C4-2B (cell line): ENCODE results near the gene ARHGAP26.

Source experiments
- H3K27ac ChIP-seq: fragments of 450-650 bp; 2 replicates; pipeline ENCODE4 v1.5.1; 2017
- ZFX ChIP-seq: fragments of 450-650 bp; IDR thresholded peaks from 2 replicates; pipeline ENCODE4 v1.6.1; 2017
- TF ChIP-seq, protein P1 (sequence below): fragments of 450-650 bp; conservative IDR thresholded peaks from 2 replicates; pipeline ENCODE4 v1.5.1; 2017; ENCODE audit warnings: mild to moderate bottlenecking

ARHGAP26 gene

DNA sequence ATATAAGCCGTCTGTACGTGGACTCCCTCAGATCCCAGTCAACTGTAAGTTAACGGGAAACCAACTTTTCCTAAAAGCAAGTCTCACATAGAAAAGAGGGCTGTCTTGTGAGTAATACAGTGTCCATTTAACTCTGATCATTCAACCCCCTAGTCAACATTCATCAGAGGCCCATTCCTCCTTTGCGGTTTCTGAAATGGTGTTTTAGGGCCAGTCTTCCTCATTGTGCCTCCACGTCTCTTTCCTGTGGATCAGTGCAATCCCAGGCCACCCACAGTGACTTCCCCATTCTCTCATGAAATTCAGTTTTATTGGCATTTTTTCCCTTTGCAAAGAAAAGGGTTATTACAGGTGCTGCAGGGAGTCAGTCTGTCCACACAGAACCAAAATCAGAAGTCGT is 371.5 kb downstream of the ARHGAP26 start:
- no peak for TF ChIP-seq ZFX
- TF ChIP-seq, protein P1, sequence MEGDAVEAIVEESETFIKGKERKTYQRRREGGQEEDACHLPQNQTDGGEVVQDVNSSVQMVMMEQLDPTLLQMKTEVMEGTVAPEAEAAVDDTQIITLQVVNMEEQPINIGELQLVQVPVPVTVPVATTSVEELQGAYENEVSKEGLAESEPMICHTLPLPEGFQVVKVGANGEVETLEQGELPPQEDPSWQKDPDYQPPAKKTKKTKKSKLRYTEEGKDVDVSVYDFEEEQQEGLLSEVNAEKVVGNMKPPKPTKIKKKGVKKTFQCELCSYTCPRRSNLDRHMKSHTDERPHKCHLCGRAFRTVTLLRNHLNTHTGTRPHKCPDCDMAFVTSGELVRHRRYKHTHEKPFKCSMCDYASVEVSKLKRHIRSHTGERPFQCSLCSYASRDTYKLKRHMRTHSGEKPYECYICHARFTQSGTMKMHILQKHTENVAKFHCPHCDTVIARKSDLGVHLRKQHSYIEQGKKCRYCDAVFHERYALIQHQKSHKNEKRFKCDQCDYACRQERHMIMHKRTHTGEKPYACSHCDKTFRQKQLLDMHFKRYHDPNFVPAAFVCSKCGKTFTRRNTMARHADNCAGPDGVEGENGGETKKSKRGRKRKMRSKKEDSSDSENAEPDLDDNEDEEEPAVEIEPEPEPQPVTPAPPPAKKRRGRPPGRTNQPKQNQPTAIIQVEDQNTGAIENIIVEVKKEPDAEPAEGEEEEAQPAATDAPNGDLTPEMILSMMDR = no peak
- no peak overlapping the region for H3K27ac ChIP-seq

DNA sequence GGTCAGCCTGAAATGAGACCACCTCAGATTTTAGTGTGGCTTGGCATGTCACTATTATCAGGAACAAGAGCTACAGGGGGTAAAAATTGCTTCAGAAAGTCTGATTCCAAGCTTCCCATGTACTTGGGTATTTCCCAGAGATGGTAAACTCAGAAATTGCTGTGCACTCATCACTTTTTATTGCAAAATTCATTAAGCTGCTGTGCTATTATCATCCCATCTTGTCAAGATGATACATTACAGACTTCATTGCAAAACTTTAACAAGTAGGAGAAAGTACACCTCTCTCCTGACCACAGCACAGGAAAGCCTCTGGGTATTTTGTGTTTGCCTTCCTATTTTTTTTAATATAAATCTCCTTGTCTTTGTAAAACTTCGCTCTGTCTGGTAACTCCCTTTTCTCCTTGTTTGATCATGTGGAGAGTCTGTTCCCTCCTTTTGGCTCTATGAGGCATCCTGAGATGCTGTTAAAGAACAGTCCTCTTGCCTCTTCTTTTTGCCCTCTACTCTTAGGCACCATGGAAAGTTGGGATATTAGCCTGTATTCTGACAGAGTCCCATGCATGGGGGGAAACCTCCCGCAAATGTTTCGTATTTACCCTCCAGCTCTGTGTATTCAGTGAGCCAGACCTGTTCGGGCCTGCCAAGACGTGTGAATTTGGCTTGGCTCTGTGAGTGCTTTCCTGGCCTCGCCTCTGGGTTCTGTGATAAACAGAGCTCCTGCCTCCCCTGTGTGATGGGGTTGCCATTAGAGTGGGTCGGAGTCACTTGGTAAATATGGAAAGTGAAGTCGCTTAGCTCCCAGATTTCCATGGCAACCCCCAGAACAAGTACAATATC is 372.6 kb downstream of the ARHGAP26 start:
- no peak for TF ChIP-seq ZFX
- TF ChIP-seq, protein P1 = no peak
- no peak overlapping the region for H3K27ac ChIP-seq

DNA sequence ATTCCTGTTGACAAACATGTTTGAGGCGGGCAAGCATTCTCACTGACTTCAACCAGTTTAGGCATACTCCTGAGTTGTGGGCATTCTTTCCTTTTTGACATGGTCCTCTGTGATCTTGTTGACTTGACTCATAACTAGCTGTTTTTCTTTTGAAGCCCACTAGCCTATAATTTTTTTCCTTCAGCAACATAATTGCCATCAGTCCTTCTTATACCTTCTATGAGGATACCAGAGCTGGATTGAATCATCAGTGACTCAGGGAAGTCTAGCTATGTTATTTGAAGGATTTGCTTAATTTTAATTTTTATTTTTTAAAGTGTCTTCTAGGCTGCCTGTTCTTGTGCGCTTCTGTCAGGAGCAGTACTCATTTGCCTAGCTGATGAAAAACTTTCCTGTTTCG is 373.8 kb downstream of the ARHGAP26 start:
- no peak for TF ChIP-seq ZFX
- TF ChIP-seq, protein P1 = no peak
- no peak overlapping the region for H3K27ac ChIP-seq

DNA sequence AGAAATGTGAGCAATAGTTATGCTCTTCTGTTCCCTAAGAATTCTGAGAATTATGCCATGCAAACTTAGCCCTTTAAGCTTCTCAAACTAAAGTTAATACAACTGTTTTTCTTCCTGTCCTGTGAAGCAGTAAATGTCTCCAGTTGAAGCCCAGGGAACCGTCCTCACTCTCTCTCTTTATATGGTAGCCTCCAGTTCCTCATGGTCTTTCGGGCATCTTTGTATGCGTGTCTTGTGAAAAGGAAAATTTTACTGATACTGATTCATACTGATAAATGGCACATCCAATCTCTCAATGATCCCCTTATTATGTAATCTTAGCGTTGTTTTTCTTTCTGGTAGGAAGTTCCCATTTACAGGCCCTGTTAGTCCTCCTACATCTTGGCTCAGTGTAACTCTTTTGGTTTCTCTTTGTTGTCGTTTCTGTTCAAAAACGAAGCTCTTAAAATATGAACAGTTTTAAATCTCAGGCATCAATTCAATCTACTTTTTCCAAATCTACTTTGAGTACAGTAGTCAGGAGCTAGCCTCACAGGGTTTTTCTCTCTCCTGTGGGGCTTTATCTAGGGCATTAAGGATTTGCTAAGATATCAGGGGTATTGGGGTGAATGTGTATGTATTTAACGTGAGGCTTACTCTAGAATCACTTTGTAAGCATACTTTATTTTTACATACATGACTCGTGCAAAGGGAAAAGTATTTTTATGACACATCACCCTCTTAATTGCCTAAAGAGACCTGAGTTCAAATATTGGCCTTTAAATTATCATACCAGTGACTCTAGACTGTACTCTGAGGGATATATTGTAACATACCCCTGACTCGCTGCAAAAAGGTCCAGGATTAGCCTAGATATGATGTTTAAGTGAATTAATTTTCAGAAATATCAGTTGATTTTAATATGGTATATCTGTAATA is 375.3 kb downstream of the ARHGAP26 start:
- H3K27ac ChIP-seq = no peak overlapping the region
- TF ChIP-seq ZFX = no peak
- TF ChIP-seq, protein P1 = no peak

DNA sequence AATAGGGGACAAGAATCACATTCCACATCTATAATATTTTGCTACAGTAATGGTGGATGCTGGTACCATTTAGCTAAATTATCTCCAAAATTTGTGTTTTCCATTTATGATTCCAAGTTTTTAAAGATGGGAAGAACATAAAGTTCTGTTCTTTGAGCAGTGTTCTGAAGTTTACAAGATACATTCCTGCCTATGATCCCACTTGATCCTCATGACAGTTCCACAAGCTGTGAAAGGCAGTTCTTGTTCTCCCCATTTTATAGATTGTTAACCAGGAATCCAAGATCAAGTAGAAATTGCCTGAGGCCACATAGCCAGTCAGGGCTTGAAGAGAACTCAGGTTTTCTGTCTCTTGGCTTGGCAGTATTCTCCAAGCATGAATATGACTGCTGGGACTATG is 376.0 kb downstream of the ARHGAP26 start:
- TF ChIP-seq, protein P1 = no peak
- no peak for TF ChIP-seq ZFX
- no peak overlapping the region for H3K27ac ChIP-seq

DNA sequence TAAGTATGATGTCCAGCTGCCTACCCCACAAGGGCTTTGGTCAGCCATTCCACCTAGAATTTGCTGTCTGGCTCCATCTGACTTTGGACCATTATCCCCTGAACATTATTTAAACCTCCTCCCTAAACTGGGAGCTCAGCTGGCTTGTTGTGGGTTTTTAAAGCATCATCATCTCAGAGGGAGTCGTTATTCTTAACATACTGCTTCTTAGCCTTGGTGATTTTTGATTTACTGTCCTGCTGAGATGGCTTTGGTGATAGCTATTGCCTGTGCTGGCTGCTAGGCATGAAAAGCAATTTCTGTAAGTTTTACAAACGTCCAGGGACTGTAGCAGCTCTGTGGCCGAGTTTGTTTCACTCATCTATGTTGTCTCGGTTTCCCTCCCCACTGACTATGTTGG is 377.2 kb downstream of the ARHGAP26 start:
- no peak overlapping the region for H3K27ac ChIP-seq
- TF ChIP-seq, protein P1 = no peak
- no peak for TF ChIP-seq ZFX

DNA sequence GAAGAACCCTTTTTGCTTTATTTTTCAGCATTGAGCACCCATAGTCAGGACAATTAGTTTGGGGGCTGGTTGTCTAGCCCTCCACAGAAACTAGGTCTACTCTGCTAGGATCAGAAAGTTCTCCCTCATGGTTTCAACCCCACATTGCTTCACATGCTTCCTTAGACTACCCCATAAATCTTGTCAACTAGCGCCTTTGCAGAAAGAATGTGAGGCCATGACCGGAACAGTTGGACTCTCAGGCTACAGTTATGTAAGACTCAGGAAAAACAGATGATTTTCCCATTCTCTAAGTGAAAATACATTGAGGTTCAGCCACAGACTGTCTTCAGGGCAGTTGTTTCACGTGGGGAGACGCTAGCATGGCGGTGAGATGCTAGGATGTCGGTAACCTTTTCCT is 377.7 kb downstream of the ARHGAP26 start:
- no peak overlapping the region for H3K27ac ChIP-seq
- no peak for TF ChIP-seq ZFX
- TF ChIP-seq, protein P1 = no peak
